ENCODE data around the gene FOXL1. TPM values are rescaled to one million over a fixed set of nuclear protein-coding genes. Genes with fewer than 3 reads are reported as not detected.

The FOXL1 gene
- total RNA-seq, 6 experiments from 2014 or later = 0.15 to 0.74 (median 0.46) TPM; not detected in 2

- WGBS (ENCODE audit: insufficient coverage, low coverage, low lambda C conversion rate, missing lambda C conversion rate) = 27% methylated on average over 1 of the region's 9 CpGs
- intact Hi-C loops (cut with DNase I) = no loop called here
- H3K27ac ChIP-seq = no peak overlapping the region
- ATAC-seq (no peak), DNase-seq (no peak)
- H3K4me1 ChIP-seq = no peaks in the 10 kb centered on the region
- H3K9me3 ChIP-seq = no peaks in the 10 kb centered on the region
- H3K4me3 ChIP-seq = no peak overlapping the region
- no peaks in the 10 kb centered on the region for H3K27me3 ChIP-seq
- TF ChIP-seq, protein P1, sequence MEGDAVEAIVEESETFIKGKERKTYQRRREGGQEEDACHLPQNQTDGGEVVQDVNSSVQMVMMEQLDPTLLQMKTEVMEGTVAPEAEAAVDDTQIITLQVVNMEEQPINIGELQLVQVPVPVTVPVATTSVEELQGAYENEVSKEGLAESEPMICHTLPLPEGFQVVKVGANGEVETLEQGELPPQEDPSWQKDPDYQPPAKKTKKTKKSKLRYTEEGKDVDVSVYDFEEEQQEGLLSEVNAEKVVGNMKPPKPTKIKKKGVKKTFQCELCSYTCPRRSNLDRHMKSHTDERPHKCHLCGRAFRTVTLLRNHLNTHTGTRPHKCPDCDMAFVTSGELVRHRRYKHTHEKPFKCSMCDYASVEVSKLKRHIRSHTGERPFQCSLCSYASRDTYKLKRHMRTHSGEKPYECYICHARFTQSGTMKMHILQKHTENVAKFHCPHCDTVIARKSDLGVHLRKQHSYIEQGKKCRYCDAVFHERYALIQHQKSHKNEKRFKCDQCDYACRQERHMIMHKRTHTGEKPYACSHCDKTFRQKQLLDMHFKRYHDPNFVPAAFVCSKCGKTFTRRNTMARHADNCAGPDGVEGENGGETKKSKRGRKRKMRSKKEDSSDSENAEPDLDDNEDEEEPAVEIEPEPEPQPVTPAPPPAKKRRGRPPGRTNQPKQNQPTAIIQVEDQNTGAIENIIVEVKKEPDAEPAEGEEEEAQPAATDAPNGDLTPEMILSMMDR (IDR thresholded peaks at IDR 0.05) = no peak
- no peak for TF ChIP-seq POLR2A (IDR thresholded peaks at IDR 0.05)
- no peaks in the 10 kb centered on the region for H3K36me3 ChIP-seq
Measured at GRCh38 chr16:86631444-86631843, 53.1 kb downstream of the FOXL1 start.

Other genes with a start within 250 kb of the FOXL1 start
- 1 to 10 TPM in 5 of 6 experiments, under 1 TPM in 1; 0.58 to 1.6 (median 1.2) TPM for gene FOXF1, start 68.0 kb upstream of the FOXL1 start, total RNA-seq
- gene MTHFSD, start 23.3 kb upstream of the FOXL1 start, total RNA-seq = 10 to 100 TPM in 2 of 6 experiments, 1 to 10 TPM in 4; 5.9 to 11.6 (median 9.0) TPM
- gene FOXC2, start 11.7 kb upstream of the FOXL1 start, total RNA-seq = under 1 TPM in 1 of 6 experiments, not detected in 5; 0.20 TPM